ENCODE measurements around the gene DLG2.

DLG2 gene

GRCh38 chr11:83641511-83641910, 1985.6 kb downstream of the DLG2 start:
- no peak for TF ChIP-seq FOXP2 (optimal IDR thresholded peaks at IDR 0.05; ENCODE audit: borderline replicate concordance, extremely low read depth, extremely low read length, insufficient read depth)
- TF ChIP-seq POLR2AphosphoS5 (IDR thresholded peaks at IDR 0.05; ENCODE audit: low read depth, low read length): no peak
- TF ChIP-seq TAF1 (IDR thresholded peaks at IDR 0.05; ENCODE audit: borderline replicate concordance, insufficient read depth, low read length): no peak
- no peak for TF ChIP-seq SIN3A (IDR thresholded peaks at IDR 0.05; ENCODE audit: borderline replicate concordance, insufficient read depth, low read length)
- TF ChIP-seq REST (IDR thresholded peaks at IDR 0.05; ENCODE audit: insufficient read depth in 1 of 2, low read depth in 2 of 2, low read length in 2 of 2): no peak

GRCh38 chr11:83639995-83640758, 1987.0 kb downstream of the DLG2 start:
- no peak for TF ChIP-seq REST (IDR thresholded peaks at IDR 0.05; ENCODE audit: insufficient read depth in 1 of 2, low read depth in 2 of 2, low read length in 2 of 2)
- TF ChIP-seq FOXP2 (optimal IDR thresholded peaks at IDR 0.05; ENCODE audit: borderline replicate concordance, extremely low read depth, extremely low read length, insufficient read depth): no peak

- no peak for TF ChIP-seq SIN3A (IDR thresholded peaks at IDR 0.05; ENCODE audit: borderline replicate concordance, insufficient read depth, low read length)
- TF ChIP-seq POLR2AphosphoS5 (IDR thresholded peaks at IDR 0.05; ENCODE audit: low read depth, low read length): no peak
Observed at GRCh38 chr11:83635166-83635565, 1992.0 kb downstream of the DLG2 start.

- TF ChIP-seq POLR2AphosphoS5 (IDR thresholded peaks at IDR 0.05; ENCODE audit: low read depth, low read length): no peak
- TF ChIP-seq TAF1 (IDR thresholded peaks at IDR 0.05; ENCODE audit: borderline replicate concordance, insufficient read depth, low read length): no peak
- no peak for TF ChIP-seq REST (IDR thresholded peaks at IDR 0.05; ENCODE audit: insufficient read depth in 1 of 2, low read depth in 2 of 2, low read length in 2 of 2)
- TF ChIP-seq FOXP2 (optimal IDR thresholded peaks at IDR 0.05; ENCODE audit: borderline replicate concordance, extremely low read depth, extremely low read length, insufficient read depth): no peak
- no peak for TF ChIP-seq SIN3A (IDR thresholded peaks at IDR 0.05; ENCODE audit: borderline replicate concordance, insufficient read depth, low read length)
Observed at GRCh38 chr11:83630211-83630610, 1996.9 kb downstream of the DLG2 start.

GRCh38 chr11:83629775-83630174, 1997.4 kb downstream of the DLG2 start:
- no peak for TF ChIP-seq SIN3A (IDR thresholded peaks at IDR 0.05; ENCODE audit: borderline replicate concordance, insufficient read depth, low read length)
- TF ChIP-seq FOXP2 (optimal IDR thresholded peaks at IDR 0.05; ENCODE audit: borderline replicate concordance, extremely low read depth, extremely low read length, insufficient read depth): no peak
- TF ChIP-seq REST (IDR thresholded peaks at IDR 0.05; ENCODE audit: insufficient read depth in 1 of 2, low read depth in 2 of 2, low read length in 2 of 2): no peak
- TF ChIP-seq TAF1 (IDR thresholded peaks at IDR 0.05; ENCODE audit: borderline replicate concordance, insufficient read depth, low read length): no peak
- TF ChIP-seq POLR2AphosphoS5 (IDR thresholded peaks at IDR 0.05; ENCODE audit: low read depth, low read length): no peak
